Neural progenitor cell (in vitro differentiated cells): Measurements from ENCODE around the gene CUEDC1.

Experiments used
- EZH2 ChIP-seq: fragments of 200-600 bp; sonication (generic); IDR thresholded peaks from 2 replicates; pipeline ENCODE4 v1.6.1; 2017; ENCODE audit warnings: antibody characterized with exemption, mild to moderate bottlenecking, moderate library complexity
- EZH2phosphoT487 ChIP-seq: fragments of 200-600 bp; sonication (generic); IDR thresholded peaks from 2 replicates; pipeline ENCODE4 v1.6.1; 2017; ENCODE audit warnings: antibody characterized with exemption
- TF ChIP-seq, protein P1 (sequence below): fragments of 200-600 bp; sonication (generic); IDR thresholded peaks from 2 replicates; pipeline ENCODE4 v1.5.1; 2017; ENCODE audit warnings: antibody characterized with exemption, mild to moderate bottlenecking

DNA sequence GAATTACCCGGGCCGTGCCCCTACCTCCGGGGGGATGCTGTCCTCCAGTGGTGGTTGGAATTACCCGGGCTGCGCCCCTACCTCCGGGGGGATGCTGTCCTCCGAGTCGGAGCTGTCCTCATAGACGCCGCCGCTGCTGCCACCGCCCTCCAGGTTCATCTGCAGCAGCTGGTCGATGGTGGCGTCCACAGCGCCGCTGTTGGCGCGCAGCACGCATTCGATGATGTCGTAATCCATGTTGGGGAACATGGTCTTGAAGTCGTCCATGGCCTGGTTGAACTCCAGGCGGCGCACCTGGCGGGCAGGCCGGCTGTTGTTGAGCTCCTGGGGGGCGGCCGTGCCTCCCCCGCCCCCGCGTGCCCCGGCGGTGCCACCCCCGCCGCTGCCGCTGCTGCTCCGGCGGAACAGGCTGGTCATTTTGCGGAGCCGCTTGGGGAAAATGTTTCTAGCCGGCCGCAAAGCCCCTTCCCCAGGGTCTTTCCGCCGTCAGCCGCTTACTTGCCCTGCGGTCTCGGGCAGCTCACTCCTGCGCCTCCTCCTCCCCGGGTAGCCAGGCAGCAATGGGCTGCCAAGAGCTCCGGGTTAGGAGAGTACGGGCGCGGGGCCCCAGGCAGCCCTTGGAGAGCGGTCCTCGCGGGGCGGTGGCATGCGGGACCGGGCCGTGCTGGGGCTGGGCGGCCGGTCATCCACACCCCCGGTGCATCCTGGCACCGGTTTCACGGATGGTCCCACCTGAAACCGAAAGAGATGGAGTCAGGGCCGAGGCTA, 69.9 kb downstream of the CUEDC1 start:
- TF ChIP-seq EZH2phosphoT487 = no peak
- TF ChIP-seq, protein P1, sequence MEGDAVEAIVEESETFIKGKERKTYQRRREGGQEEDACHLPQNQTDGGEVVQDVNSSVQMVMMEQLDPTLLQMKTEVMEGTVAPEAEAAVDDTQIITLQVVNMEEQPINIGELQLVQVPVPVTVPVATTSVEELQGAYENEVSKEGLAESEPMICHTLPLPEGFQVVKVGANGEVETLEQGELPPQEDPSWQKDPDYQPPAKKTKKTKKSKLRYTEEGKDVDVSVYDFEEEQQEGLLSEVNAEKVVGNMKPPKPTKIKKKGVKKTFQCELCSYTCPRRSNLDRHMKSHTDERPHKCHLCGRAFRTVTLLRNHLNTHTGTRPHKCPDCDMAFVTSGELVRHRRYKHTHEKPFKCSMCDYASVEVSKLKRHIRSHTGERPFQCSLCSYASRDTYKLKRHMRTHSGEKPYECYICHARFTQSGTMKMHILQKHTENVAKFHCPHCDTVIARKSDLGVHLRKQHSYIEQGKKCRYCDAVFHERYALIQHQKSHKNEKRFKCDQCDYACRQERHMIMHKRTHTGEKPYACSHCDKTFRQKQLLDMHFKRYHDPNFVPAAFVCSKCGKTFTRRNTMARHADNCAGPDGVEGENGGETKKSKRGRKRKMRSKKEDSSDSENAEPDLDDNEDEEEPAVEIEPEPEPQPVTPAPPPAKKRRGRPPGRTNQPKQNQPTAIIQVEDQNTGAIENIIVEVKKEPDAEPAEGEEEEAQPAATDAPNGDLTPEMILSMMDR = no peak
- TF ChIP-seq EZH2 = no peak
